GM12872 (cell line): Measurements from ENCODE around the gene PSMD1.

Source experiments
- CTCF ChIP-seq: IDR thresholded peaks from 3 replicates; pipeline ENCODE4 v1.5.1; 2011; ENCODE audit warnings: low read depth, mild to moderate bottlenecking, low read length, moderate library complexity; ENCODE audit not compliant: insufficient read depth

PSMD1 gene

DNA sequence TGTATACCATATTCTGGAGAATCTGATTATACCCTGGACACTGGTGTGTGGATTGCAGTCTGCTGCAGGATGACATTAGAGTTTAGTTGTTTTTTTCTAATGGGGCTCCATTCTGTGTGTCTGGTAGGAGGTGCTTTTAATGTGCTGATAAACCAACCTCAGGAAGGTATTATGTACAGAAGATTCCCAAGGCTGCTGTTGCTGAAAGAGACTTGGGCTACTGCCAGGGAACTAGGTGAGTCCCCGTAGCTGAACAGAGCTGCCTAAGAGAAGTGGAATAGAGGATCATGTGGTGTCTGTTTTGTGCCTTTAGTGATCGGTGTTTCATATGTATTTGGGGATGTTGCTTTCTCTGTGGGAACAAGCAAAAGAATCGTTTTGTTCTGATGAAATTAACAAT lies 44.2 kb upstream of the PSMD1 start:
- no peak for TF ChIP-seq CTCF

DNA sequence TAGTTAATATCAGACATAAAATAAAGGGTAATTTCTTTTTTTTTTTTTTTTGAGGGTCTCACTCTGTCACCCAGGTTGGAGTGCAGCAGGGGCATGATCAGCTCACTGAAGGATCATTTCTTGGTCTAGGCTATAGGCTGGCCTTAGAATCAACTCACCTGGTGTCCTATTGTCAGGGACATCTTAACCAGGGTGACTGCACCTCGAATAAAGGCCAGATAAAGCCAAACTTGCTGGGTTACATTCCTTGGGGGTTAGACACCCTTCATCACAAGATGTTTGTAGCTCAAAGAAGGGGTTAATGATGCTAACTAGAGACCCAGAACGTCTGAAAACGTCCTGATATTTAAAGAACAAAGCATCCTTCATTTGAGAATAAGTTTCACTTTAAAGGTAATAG lies 42.8 kb upstream of the PSMD1 start:
- TF ChIP-seq CTCF, result no peak

DNA sequence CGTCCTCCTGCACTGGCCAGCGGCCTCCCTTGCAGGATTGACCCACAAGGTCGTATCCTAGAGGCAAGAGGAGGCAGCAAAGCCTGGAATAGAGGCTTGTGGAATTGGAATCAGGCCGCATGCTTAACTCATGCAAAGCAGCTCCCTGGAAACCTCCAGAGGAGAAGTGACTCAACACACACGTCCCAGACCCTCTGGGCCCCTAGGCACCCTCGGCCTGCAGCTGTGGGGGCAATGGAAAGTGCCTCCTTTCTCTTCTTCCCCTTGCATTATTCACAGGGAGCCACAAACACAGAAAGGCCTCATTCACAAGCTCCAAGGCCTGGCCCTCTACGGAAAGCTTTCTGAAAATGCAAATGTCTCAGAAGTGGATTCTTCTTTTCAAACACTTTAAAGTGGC lies 41.2 kb upstream of the PSMD1 start:
- no peak for TF ChIP-seq CTCF

DNA sequence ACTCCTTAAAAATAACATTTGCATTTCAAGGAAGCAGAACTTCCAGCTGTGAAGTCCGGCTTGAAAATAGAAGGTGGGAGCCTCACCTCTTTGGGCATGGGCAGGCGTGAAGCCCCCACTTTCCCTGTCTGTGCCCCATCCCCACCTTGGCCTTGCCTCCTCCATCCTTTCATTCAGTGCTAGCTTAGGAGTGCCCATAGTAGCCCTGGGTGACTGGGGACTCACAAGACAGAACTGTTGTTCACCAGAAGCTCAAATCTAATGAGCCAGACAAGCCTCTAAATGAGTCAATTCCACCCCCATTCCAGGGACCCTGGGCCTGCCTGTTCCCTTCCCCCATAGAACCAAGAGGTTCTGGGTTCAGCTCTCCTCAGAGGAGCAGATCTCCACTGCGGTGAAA lies 40.7 kb upstream of the PSMD1 start:
- no peak for TF ChIP-seq CTCF

GRCh38 chr2:231016566-231017230 lies 40.0 kb upstream of the PSMD1 start:
- TF ChIP-seq CTCF, result no peak

- TF ChIP-seq CTCF, result no peak
These were observed 39.5 kb upstream of the PSMD1 start for GRCh38 chr2:231017231-231017598.

- no peak for TF ChIP-seq CTCF
These were observed 38.5 kb upstream of the PSMD1 start for GRCh38 chr2:231018184-231018583.
